Urothelium cell line (cell line): ENCODE data around the gene SPATA2L.
"Not testable (repeated sequence)": the region's sequence is repeated elsewhere in the genome, so short reads cannot be mapped to it uniquely, and the experiment has no call there.

ENCODE experiments used
- DNase-seq: peaks from one replicate; pipeline ENCODE4 v3.0.0; 2011; ENCODE audit warnings: low spot score, mixed read lengths
- FAIRE-seq: peaks from 2 replicates; lab custom pipeline; 2011; peaks lifted over from hg19 to GRCh38; lab: Jason Lieb, UNC

Gene SPATA2L

GRCh38 chr16:89691231-89691985 lies 10.1 kb downstream of the SPATA2L start:
- DNase-seq: no peak
- FAIRE-seq: no peak

- no peak for FAIRE-seq
- no peak for DNase-seq
Measured at GRCh38 chr16:89690392-89690901, 11.1 kb downstream of the SPATA2L start.

GRCh38 chr16:89689621-89690020 lies 11.9 kb downstream of the SPATA2L start:
- not testable (repeated sequence) for DNase-seq, FAIRE-seq

- FAIRE-seq: peak; percentile 17
- DNase-seq: no peak
Measured at GRCh38 chr16:89689142-89689541, 12.4 kb downstream of the SPATA2L start.

- FAIRE-seq: no peak
Measured at GRCh38 chr16:89688395-89688794, 13.1 kb downstream of the SPATA2L start.

GRCh38 chr16:89687092-89687940 lies 14.2 kb downstream of the SPATA2L start:
- DNase-seq: peak; percentile 43
- no peak for FAIRE-seq

More at GRCh38 chr16:89688395-89688794, 13.1 kb downstream of the SPATA2L start:
- DNase-seq: no peak

DNA sequence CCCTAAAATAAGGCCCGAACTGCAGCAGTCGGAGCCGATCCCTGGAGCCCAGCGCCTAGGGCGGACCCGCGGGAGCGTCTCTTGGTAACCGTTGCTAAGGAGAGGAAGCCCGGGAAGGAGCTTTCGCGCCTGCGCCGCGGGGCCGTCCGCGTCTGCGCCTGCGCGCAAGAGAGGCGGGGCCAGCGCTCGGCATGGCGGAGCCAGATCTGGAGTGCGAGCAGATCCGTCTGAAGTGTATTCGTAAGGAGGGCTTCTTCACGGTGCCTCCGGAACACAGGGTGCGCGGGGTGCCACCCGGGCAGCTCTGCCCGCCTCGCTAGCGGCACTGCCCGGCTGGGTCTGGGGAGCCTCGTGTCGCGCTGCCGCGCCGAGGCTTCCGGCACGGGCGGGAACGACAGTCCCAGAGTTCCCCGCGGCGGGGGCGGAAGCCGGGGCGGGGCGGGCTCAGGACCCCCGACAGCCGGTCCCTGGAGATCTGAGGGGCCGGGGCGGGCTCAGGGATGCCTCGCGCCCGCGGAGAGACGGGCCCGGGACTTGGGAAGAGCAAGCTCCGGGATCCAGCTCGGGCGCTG lies 14.9 kb downstream of the SPATA2L start, which contains the start of gene CDK10:
Gene CDK10, plus strand, starts transcription at position 170 of the 572 bp plus-strand sequence. Its CDS starts 22 bp downstream, at position 192.
- peak; percentile 62 for FAIRE-seq

GRCh38 chr16:89685916-89686315 lies 15.6 kb downstream of the SPATA2L start:
- FAIRE-seq (no peak), DNase-seq (no peak)

More for the DNA sequence above, 14.9 kb downstream of the SPATA2L start, which contains the start of gene CDK10:
- peak; percentile 98 for DNase-seq

DNA sequence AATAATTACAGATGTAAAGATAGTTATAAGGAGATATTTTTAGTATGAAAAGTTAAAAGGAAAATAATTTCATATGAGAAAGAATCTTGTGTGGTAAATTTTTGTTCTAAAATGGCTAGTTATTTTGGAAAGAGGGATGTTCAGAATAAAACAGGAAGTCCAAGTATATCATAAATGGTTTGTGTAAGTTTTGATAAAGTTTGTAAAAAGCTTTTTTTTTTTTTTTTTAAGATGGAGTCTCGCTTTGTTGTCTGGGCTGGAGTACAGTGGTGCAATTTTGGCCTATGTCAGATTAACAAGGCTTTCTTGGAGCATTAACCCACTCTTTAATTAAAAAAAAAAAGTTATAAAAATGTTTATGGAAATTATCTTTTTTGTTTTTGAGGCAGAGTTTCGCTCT lies 23.2 kb downstream of the SPATA2L start:
- DNase-seq: no peak
- no peak for FAIRE-seq

DNA sequence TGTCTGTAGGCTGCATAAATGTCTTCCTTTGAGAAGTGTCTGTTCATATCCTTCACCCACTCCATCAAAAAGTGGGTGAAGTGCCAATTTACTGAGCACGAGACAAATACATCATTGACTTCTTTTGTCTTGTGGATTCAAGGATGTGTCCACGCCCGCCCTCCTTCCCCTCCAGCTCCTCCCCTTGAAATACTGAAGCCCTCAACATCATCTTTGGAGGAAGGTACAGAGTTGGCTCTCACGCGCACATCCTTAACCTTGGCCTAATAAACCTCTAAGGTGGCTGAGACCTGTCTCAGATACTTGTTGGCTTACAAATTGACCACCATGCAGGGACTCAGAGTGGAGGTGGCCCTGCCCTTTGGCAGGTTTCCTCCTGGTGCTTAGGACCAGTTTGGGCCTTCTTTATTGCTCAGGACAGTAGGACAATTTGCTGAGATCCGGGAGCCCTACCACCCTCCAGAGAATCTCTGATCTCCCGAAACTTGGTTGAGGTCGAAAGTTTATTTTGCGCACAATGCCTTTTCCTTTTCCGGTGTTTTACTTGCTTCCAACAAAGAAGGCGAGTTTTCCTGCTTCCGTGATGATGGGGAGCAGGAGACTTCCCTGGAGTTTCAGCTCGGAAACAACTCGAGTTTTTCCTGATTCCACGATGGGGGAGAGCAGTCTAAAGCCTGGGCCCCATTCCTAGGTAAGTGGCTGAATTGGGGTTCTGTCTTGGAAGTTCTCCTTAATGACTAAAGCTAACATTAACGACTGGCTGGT lies 29.1 kb downstream of the SPATA2L start:
- DNase-seq (no peak), FAIRE-seq (no peak)

- FAIRE-seq, DNase-seq: not testable (repeated sequence)
Measured at GRCh38 chr16:89671565-89671964, 29.9 kb downstream of the SPATA2L start.

DNA sequence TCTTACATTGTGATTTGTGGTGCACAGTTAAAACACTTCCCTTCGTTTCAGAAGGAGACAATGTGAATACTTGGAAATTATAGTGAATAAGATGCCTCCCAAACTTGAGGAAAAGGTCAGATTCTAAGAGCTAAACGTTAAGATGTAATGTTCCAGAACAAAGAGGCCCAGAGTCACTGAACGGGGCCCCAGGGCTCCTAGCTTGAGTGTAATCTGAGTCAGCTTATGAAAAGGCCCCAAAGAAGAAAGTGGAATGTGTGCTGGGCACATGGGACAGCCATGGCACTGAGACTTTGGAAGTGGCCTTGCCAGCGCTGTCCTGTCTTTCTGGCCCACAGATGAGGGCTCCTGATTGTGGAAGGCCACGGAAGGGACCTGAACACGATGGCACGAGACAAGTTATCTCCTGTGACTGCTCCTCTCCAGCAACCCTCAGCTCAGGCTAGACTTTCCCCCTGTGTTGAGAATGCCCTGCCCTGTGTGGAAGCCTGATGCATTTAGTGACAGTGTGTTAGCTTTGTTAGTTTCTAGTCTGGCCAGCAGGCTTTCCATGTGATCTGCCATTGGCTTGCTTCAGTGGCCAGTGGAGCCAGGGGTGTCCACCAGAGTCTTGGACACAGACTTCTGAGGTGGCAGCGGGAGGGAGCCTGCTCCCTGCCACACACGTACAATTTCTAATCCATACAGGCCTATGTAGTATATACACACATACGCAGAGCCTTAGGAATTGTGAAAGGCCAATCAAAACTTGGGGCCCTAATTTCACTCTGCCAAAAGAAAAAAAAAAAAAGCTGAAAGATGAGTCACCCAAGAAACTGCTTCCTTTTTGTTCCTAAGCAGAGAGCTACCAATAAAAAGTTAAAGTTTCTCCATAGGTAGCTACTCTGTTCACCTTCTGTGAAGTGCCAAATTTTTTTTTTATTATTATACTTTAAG lies 30.7 kb downstream of the SPATA2L start:
- no peak for DNase-seq

DNA sequence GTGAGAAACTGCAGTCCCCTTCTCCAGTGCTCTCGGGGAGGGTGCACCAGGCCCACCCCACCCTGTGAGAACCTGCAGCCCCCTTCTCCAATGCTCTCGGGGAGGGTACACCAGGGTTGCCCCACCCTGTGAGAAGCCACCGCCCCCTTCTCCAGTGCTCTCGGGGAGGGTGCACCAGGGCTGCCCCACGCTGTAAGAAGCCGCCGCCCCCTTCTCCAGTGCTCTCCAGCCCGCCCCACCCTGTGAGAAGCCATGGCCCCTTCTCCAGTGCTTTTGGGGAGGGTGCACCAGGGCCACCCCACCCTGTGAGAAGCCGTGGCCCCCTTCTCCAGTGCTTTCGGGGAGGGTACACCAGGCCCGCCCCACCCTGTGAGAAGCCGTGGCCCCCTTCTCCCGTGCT lies 31.8 kb downstream of the SPATA2L start:
- FAIRE-seq (no peak), DNase-seq (no peak)

More for the DNA sequence above, 30.7 kb downstream of the SPATA2L start:
- peak; percentile 42 for FAIRE-seq

- no peak for DNase-seq
- FAIRE-seq: no peak
Measured at GRCh38 chr16:89668790-89669158, 32.7 kb downstream of the SPATA2L start.

- DNase-seq: no peak
- peak; percentile 27 for FAIRE-seq
Measured at GRCh38 chr16:89667633-89668032, 33.9 kb downstream of the SPATA2L start.

GRCh38 chr16:89667000-89667399 lies 34.5 kb downstream of the SPATA2L start:
- not testable (repeated sequence) for FAIRE-seq, DNase-seq

DNA sequence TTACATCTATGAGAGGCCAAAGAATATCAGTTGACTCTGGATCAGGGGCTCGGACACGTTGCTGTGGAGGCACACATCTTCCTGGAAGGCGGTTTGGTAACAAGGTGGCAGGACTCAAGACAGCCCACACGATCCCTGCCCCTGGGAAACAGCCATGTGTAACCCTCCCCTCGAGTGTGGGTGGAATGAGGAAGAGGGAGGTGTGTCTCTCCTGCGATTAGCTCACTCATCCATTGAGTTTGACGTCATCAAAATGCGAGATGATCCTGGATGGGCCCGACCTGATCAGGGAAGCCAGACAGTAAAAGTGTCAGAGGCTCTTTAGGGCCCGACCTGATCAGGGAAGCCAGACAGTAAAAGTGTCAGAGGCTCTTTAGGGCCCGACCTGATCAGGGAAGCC lies 37.3 kb downstream of the SPATA2L start:
- not testable (repeated sequence) for FAIRE-seq, DNase-seq

DNA sequence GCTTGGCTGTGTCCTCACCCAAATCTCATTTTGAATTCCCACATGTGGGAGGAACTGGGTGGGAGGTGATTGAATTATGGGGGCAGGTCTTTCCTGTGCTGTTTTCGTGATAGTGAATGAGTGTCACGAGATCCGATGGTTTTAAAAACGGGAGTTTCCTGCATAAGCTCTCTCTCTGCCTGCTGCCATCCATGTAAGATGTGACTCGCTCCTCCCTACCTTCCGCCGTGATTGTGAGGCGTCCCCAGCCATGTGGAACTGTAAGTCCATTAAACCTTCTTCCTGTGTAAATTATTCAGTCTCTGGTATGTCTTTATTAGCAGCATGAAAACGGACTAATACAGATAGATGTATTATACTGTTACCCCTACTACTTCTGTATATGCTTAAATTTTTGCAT lies 40.3 kb downstream of the SPATA2L start:
- DNase-seq (no peak), FAIRE-seq (no peak)

- FAIRE-seq: no peak
- DNase-seq: no peak
Measured at GRCh38 chr16:89660146-89660545, 41.4 kb downstream of the SPATA2L start.
